NCI-H774 (cell line): ENCODE data around the gene TERB1.

Experiments
- DNase-seq: peaks from one replicate; lab custom pipeline; 2025; lab: John Stamatoyannopoulos, UW

The TERB1 gene, protein sequence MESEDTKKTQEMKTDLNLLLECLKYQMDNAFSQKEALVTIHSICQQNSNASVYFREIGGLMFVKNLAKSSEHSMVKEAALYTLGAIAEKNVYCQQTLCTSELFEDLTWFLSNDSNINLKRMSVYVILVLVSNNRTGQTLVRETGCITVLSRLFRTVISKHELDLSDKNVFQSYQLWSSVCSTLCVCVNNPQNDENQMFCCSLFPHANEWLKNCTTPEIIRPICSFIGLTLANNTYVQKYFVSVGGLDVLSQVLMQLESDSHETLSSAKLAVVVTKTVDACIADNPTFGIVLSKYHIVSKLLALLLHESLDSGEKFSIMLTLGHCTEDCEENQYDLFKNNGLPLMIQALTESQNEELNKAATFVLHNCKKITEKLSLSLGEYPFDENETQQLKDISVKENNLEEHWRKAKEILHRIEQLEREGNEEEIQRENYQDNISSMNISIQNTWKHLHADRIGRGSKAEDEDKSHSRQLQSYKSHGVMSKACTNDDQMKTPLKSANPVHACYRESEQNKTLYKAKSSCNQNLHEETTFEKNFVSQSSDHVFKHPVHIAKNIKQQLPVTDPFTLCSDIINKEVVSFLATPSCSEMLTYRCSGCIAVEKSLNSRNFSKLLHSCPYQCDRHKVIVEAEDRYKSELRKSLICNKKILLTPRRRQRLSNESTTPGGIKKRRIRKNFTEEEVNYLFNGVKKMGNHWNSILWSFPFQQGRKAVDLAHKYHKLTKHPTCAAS

DNA sequence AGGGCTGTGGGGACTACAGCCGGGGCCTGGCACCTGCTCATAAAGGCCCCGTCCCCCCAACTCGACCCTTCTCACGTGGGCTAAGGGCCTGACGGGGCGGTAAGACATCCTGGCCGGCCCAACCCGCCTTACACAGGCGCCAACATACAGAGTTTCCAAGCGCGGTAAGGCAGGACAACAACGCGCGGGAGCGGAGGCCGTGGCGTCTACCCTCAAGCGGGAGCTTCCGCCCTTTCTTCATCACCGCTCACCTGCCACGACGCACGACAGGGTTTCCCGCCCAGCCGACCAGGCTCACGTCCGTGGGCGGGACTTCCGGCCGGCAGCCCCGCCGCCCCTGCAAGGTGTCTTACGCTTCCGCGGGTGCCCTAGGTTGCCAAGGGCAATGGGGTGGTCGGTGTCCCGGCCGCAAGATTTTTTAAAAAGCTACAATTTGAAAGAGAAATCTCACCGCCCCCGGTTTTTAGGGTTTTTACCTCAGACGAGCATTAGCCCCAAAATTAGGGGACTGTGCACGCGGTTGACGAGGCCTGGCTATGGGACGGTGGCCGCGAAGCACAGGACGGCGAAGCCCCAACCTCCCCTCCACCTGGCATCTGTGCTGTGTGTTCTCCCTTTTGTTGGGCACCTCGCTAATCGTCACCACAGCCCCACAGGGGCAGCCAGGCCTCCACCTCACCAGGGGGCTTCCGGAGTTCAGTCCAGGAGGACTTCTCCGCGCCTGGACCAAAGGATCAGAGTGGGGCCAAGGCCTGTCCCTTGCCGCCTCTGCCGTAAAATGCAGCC is at the start of gene TERB1:
TSS of gene TERB1 (minus strand) at position 265 of the 786 bp plus-strand sequence. CDS start 4,786 bp downstream, outside the sequence.
- no peak for DNase-seq

- DNase-seq = no peak
These were observed 48.9 kb upstream of the TERB1 start for GRCh38 chr16:66850115-66850815.

DNA sequence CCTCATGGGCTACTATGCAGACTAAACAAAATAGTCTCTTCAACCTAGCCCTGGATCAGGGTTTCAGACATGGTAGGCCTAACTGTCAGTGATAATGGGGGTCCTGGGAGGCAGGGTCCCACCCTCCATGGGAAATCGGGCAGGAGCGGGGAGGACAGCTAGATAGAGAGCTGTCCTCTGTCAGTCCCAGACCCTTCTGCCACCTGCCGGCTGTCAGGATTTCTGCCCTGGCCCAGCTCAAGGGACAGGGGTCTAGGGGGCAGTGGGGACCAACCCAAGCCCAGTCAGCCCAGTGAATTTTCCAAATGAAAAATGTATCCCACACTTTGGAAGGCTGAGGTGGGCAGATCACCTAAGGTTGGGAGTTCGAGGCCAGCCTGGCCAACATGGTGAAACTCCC is 48.2 kb upstream of the TERB1 start:
- no peak for DNase-seq

DNA sequence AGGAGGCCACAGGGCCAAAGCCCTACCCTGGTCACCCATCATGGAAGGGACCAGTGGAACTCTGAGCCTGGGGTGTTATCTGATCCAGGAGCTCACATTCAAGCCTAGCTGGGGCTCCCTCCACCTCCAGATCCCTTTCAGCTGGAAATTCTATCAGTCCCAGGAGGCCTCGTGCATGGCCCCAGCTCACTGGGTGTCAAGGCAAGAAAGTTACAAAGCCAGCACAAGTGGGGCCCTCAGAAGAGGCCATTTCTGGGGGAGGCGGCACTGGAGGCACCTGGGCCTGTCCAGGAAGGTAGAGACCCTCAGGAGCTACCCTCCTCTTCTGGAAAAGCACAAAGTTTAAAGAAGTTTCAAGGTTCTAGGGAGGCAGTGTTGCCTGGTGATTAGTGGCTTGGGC is 47.6 kb upstream of the TERB1 start:
- no peak for DNase-seq

GRCh38 chr16:66848172-66848571 is 46.8 kb upstream of the TERB1 start:
- DNase-seq = no peak

DNA sequence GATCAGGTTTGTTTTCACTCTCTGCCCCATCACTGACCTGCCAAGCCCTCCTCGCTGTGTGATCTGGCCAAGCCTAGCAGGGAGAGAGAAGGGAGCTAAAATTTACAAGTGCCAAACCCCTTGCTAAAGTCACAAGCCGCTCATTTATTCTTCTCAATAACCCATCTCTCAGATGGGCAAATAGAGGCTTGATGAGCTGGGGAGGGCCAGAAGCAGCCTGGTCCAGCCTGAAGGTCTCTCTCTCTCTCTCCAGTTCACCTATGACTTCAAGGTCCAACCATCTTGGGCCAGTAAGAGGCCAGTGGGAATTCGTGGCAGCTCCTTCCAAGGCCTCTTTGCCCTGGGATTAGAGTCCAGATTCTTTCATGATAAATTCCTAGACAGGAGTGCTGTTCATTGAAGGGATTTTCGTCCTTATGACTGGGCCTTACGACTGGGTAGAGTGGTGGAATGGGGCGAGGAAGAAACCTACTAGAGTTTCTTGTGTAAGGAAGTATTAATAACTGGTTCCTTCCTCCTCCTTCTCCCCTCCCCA is 46.2 kb upstream of the TERB1 start:
- no peak for DNase-seq

- DNase-seq = no peak
These were observed 45.4 kb upstream of the TERB1 start for GRCh38 chr16:66846831-66847230.

DNA sequence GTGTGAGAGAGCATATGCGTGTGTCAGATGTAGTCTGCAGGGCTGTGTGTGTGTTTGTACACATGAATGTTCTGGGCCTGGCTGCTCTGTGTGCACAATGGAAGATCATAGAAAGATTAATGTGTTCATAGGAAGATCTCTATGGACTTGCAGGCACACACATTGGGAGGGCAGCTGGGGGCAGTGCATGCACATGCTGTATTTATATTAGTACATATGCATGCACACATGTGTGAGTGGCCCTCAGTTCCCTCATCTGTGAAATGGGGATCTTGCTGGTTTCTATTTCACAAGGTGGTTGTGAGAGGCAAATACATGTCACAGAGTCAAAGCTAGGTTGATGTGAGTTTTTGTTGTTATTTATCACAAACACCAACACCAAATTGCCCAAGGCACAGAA is 44.9 kb upstream of the TERB1 start:
- no peak for DNase-seq

- no peak for DNase-seq
These were observed 44.4 kb upstream of the TERB1 start for GRCh38 chr16:66845791-66846221.

DNA sequence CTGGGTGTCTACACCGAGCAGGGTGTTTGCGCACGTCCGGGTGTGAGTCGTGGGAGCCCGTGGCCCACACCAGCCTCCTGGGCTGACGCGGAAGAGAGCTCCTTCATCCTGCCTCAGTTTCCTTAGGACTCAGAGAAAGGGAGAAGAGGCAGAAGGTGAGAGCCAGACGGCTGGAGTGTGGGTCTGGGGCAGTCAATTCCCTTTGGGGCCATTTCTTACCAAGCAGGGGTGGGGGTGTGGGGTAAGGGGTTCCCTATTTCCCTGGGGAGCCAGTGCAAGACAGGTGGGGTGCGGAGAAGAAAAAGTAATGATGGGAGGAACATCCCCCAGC is 43.7 kb upstream of the TERB1 start:
- DNase-seq = no peak

DNA sequence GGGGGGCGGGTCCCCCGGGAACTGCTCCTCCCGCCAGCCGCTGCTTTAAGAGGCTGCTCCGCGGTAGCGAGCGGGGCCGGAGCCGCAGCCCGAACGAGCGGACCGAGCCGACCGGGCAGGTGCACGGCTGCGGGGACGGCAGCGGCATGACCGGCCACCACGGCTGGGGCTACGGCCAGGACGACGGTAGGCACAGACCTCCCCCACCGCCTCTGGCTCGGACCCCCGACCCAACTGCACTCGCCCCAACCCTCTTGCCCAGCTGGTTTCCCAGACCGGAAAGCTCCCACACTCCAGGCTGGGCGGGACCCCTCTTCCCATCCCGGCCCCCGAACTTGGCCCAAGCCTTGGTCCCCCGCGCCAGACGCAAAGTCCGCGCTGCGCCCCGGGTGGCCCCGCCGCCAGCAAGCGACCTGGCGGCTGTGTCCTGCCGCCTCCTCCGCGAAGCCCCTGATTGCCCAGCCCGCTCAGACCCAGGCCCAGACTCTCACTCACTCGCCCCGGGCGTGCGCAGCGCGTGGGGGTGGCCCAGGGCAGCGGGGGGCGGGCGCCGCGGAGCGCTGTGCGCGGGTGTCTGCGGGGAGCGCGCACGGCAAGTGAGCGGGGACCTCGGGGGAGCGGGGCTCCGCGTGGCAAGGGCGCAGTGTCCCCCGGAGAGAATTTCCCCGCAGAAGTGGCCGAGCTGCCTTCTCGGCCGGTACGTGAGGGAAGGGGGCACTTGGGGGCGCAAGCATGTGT is 43.1 kb upstream of the TERB1 start, which contains the start of gene CA7:
TSS of gene CA7 (plus strand) at position 73 of the 738 bp plus-strand sequence. CDS start at position 147, 74 bp downstream.
- DNase-seq = no peak

DNA sequence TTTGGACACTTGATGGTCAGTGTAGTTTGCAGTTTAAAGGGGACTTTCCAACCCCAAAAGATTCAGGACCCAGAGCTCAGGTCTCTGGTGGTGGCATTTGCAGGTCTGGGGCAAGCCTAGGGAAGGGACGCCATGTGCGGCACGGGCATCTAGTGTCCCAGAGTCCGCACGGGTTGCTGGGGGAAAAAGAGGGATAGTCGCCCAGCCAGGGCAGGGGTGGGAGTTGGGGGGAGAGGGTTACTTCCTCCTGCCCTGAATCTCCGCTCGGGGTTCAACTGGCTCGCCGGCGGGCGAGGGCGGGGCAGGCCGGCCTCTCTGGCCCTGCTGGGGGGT is 42.6 kb upstream of the TERB1 start:
- DNase-seq = no peak

DNA sequence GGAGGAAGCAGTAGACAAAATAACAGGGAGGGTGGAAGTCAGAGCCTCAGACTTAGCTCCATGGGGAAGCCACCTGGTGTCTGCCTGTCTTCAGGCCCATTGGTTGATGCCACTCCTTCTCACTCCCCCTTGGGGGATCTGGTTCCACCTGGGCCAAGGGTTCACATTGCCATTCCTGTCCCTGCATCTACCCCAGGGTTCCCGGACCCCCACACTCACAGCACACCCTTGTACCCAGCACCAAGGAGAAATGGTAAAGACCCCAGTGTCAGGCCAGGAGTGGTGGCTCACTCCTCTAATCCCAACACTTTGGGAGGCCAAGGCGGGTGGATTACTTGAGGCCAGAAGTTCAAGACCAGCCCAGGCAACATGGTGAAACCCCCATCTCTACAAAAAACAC is 41.8 kb upstream of the TERB1 start:
- no peak for DNase-seq

DNA sequence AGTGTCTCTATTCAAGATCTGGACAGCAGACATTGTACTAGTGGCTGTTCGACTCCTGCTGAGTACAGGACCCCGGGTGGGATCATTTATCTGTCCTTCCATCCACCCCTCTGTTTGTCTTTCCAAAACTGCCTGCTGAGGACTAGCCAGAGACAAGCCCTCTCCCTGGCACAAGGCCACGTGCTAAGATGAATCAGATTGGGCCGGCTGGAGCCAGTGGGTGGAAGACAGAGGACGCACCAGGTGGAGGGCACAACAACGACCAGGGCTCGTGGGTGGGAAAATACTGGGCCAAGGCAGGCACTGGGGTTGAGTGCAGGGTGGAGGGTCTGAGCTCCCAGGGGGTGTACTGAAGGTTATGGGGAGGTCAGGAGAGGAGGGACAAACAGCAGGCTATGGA is 41.4 kb upstream of the TERB1 start:
- no peak for DNase-seq

DNA sequence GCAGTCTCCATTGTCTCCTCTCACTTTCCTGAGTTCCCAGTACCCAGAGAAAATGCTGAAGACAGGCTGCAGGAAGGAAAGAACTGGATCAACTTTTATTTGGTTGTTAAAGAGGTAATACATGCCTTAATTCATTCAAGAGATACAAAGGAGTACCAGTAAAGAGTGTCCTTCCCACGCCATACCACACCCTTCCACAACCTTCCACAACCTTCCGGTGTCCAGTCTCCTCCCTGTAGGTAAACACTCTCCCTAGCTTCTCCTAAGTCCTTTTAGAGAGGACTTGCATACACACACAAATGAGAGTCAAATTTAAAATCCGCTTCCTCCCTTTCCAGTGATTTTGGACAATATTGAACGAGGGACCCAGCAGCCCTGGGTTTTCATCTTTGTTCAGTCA is 40.0 kb upstream of the TERB1 start:
- DNase-seq = no peak

DNA sequence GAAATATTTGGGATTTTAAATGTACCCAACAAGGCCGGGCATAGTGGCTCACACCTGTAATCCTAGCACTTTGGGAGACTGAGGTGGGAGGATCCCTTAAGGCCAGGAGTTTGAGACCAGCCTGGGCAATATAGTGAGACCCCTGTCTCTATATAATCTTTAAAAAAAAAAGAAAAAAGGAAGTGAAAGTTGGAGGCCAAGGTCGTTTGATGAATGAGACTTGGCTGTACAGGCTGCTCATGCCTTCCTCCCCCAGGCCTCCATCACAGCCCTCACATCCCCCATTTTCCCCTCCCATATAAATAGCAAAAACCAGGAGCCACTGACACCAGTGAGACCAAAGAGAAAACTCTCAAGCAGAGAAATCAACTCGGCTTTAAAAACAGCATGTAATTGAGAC is 39.5 kb upstream of the TERB1 start:
- no peak for DNase-seq

- no peak for DNase-seq
These were observed 33.4 kb upstream of the TERB1 start for GRCh38 chr16:66834746-66835145.

DNA sequence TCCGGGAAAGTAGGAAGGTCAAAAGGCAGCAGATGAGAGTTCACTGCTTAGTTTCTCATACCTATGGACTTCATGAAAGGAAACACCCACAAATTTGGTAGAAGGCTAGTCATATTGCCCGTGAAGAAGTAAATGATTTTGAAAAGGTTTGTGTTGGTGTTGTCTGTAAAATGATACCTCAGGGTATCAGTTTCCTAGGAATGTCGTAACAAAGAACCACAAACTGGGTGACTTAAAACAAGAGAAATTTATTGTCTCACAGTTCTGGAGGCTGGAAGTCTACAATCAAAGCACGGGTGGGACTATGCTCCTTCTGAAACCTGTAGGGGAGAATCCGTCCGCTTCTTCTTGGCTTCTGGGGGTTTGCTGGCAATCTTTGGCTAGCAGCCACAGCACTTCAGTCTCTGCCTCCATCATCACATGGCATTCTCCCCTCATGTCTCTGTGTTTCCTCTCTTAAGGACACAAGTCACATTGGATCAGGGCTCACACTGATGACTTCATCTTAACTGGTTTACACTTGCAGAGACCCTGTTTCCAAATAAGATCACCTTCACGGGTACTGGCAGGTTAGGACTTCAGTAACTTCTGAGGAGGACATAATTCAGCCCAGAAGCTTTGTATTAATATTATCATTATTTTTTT is 31.4 kb upstream of the TERB1 start:
- no peak for DNase-seq

DNA sequence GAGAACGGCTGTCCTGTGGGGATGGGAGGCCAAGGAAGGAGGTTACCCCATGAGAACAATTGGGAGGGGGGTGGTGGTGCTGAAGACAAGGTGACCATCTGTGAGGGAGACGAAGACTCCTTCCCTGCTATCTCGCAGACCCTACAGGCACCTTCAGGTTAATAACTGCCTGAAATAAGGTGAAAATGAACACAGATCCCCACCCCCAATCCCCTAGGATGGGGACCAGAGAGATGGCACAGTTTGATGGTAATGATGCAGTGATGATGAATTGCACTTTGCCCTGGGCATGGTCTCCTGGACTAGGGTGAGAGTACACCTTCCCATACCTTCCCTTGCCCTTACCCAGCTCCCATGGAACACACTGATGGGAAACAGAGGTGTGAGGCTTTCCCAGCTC is 30.8 kb upstream of the TERB1 start:
- no peak for DNase-seq
